Measurements from ENCODE around the gene SLC25A22.

The SLC25A22 gene

GRCh38 chr11:747158-748006, 50.7 kb downstream of the SLC25A22 start, which contains the start of gene TALDO1:
Gene TALDO1 (plus strand): TSS chr11:747464. CDS start chr11:747482, 18 bp downstream.
- Histone ChIP-seq H3K4me3 (ENCODE audit: insufficient read depth in 1 of 2, low read depth in 1 of 2, low read length in 2 of 2) (peak within 1 kb of the TSS; percentile 88 to 98), H3K79me1 (replicated peaks; ENCODE audit: low read length, poor library complexity, severe bottlenecking) (no peaks in the 10 kb centered on the region), H2BK15ac (ENCODE audit: low read depth, poor library complexity, severe bottlenecking) (peak within 1 kb of the TSS; percentile 26), H2BK5ac (ENCODE audit: low read depth, low read length, poor library complexity, severe bottlenecking) (peak within 1 kb of the TSS; percentile 61), H3K36me3 (ENCODE audit: control insufficient read depth in 1 of 2, insufficient read depth in 2 of 2, low read depth in 1 of 2, low read length in 2 of 2) (peaks cover 2 to 3% of the 10 kb centered on the region in 2 experiments), H3K23ac (ENCODE audit: low read length in 2 of 2) (peak within 1 kb of the TSS; percentile 96 to 100), H4K8ac (ENCODE audit: low read length) (peak within 1 kb of the TSS; percentile 92), H4K91ac (ENCODE audit: low read length) (peak within 1 kb of the TSS; percentile 90), H2AFZ (ENCODE audit: low read depth, low read length) (peak within 1 kb of the TSS; percentile 98), H3K9ac (ENCODE audit: low read length) (peak within 1 kb of the TSS; percentile 87), H2BK120ac (ENCODE audit: low read depth, low read length) (peak within 1 kb of the TSS; percentile 61), H3K27ac (ENCODE audit: low read length, poor library complexity, severe bottlenecking) (peak within 1 kb of the TSS; percentile 88), H3K14ac (ENCODE audit: low read length in 2 of 2) (peak within 1 kb of the TSS in 1 of 2 experiments; percentile 98), H2BK12ac (ENCODE audit: low read length in 2 of 2) (peak within 1 kb of the TSS in 1 of 2 experiments; percentile 72), H3K4ac (ENCODE audit: low read depth in 1 of 2, low read length in 2 of 2) (peak within 1 kb of the TSS; percentile 80 to 85), H3K18ac (ENCODE audit: low read depth in 1 of 2, low read length in 2 of 2) (peak within 1 kb of the TSS; percentile 52 to 96), H2AK5ac (ENCODE audit: low read length, severe bottlenecking) (no peak within 1 kb of the TSS), H3K27me3 (ENCODE audit: control insufficient read depth in 1 of 2, insufficient read depth in 1 of 2, low read length in 2 of 2) (no peaks in the 10 kb centered on the region), H3K9me3 (ENCODE audit: control insufficient read depth, low read length) (no peaks in the 10 kb centered on the region), H3K4me2 (ENCODE audit: low read length, poor library complexity, severe bottlenecking) (peak within 1 kb of the TSS; percentile 99), H3K4me1 (ENCODE audit: control insufficient read depth, insufficient read depth, low read depth, low read length) (peaks cover 13% of the 10 kb centered on the region)
- DNase-seq: peak; percentile 89
- under 1% methylated on average over 89 of the region's 112 CpGs for WGBS

- Histone ChIP-seq H2BK12ac (ENCODE audit: low read length in 2 of 2) (no peak overlapping the region), H3K4me3 (ENCODE audit: insufficient read depth in 1 of 2, low read depth in 1 of 2, low read length in 2 of 2) (peak overlapping the region; percentile 88 to 98), H3K14ac (ENCODE audit: low read length in 2 of 2) (peak overlapping the region in 1 of 2 experiments; percentile 73), H3K9ac (ENCODE audit: low read length) (peak overlapping the region; percentile 47), H2BK5ac (ENCODE audit: low read depth, low read length, poor library complexity, severe bottlenecking) (peak overlapping the region; percentile 24), H3K27me3 (ENCODE audit: control insufficient read depth in 1 of 2, insufficient read depth in 1 of 2, low read length in 2 of 2) (no peaks in the 10 kb centered on the region), H3K79me1 (replicated peaks; ENCODE audit: low read length, poor library complexity, severe bottlenecking) (no peaks in the 10 kb centered on the region), H4K8ac (ENCODE audit: low read length) (peak overlapping the region; percentile 92), H3K18ac (ENCODE audit: low read depth in 1 of 2, low read length in 2 of 2) (peak overlapping the region; percentile 33 to 93), H3K4me2 (ENCODE audit: low read length, poor library complexity, severe bottlenecking) (peak overlapping the region; percentile 99), H4K91ac (ENCODE audit: low read length) (peak overlapping the region; percentile 75), H3K4ac (ENCODE audit: low read depth in 1 of 2, low read length in 2 of 2) (peak overlapping the region in 1 of 2 experiments; percentile 37), H3K36me3 (ENCODE audit: control insufficient read depth in 1 of 2, insufficient read depth in 2 of 2, low read depth in 1 of 2, low read length in 2 of 2) (no peaks in the 10 kb centered on the region), H3K9me3 (ENCODE audit: control insufficient read depth, low read length) (no peaks in the 10 kb centered on the region), H3K23ac (ENCODE audit: low read length in 2 of 2) (peak overlapping the region in 1 of 2 experiments; percentile 77), H2AFZ (ENCODE audit: low read depth, low read length) (peak overlapping the region; percentile 93), H2BK15ac (ENCODE audit: low read depth, poor library complexity, severe bottlenecking) (no peak overlapping the region), H3K27ac (ENCODE audit: low read length, poor library complexity, severe bottlenecking) (peak overlapping the region; percentile 1), H2AK5ac (ENCODE audit: low read length, severe bottlenecking) (no peak overlapping the region), H2BK120ac (ENCODE audit: low read depth, low read length) (peak overlapping the region; percentile 61), H3K4me1 (ENCODE audit: control insufficient read depth, insufficient read depth, low read depth, low read length) (peaks cover 13% of the 10 kb centered on the region)
- peak; percentile 36 for DNase-seq
- 29% methylated on average over 43 of the region's 46 CpGs for WGBS
These were observed 51.6 kb downstream of the SLC25A22 start for GRCh38 chr11:746289-747157.

- H3K4me1 ChIP-seq (ENCODE audit: control insufficient read depth, insufficient read depth, low read depth, low read length): peaks cover 13% of the 10 kb centered on the region
- H3K9me3 ChIP-seq (ENCODE audit: control insufficient read depth, low read length): no peaks in the 10 kb centered on the region
- H3K79me1 ChIP-seq (replicated peaks; ENCODE audit: low read length, poor library complexity, severe bottlenecking): no peaks in the 10 kb centered on the region
- H3K4me2 ChIP-seq (ENCODE audit: low read length, poor library complexity, severe bottlenecking): no peak overlapping the region
- no peak overlapping the region for H3K4ac ChIP-seq (ENCODE audit: low read depth in 1 of 2, low read length in 2 of 2)
- DNase-seq: no peak
- no peak overlapping the region for H2BK5ac ChIP-seq (ENCODE audit: low read depth, low read length, poor library complexity, severe bottlenecking)
- no peak overlapping the region for H2BK15ac ChIP-seq (ENCODE audit: low read depth, poor library complexity, severe bottlenecking)
- no peak overlapping the region for H2BK12ac ChIP-seq (ENCODE audit: low read length in 2 of 2)
- no peaks in the 10 kb centered on the region for H3K27me3 ChIP-seq (ENCODE audit: control insufficient read depth in 1 of 2, insufficient read depth in 1 of 2, low read length in 2 of 2)
- H2BK120ac ChIP-seq (ENCODE audit: low read depth, low read length): no peak overlapping the region
- H3K36me3 ChIP-seq (ENCODE audit: control insufficient read depth in 1 of 2, insufficient read depth in 2 of 2, low read depth in 1 of 2, low read length in 2 of 2): no peaks in the 10 kb centered on the region
- WGBS: no CpG with 5 or more reads among the region's 1 CpG
- H3K9ac ChIP-seq (ENCODE audit: low read length): no peak overlapping the region
- H4K8ac ChIP-seq (ENCODE audit: low read length): no peak overlapping the region
- H3K27ac ChIP-seq (ENCODE audit: low read length, poor library complexity, severe bottlenecking): no peak overlapping the region
- H3K18ac ChIP-seq (ENCODE audit: low read depth in 1 of 2, low read length in 2 of 2): no peak overlapping the region
- no peak overlapping the region for H3K14ac ChIP-seq (ENCODE audit: low read length in 2 of 2)
- H2AFZ ChIP-seq (ENCODE audit: low read depth, low read length): no peak overlapping the region
- H2AK5ac ChIP-seq (ENCODE audit: low read length, severe bottlenecking): no peak overlapping the region
- no peak overlapping the region for H4K91ac ChIP-seq (ENCODE audit: low read length)
- H3K4me3 ChIP-seq (ENCODE audit: insufficient read depth in 1 of 2, low read depth in 1 of 2, low read length in 2 of 2): no peak overlapping the region
- no peak overlapping the region for H3K23ac ChIP-seq (ENCODE audit: low read length in 2 of 2)
These were observed 52.7 kb downstream of the SLC25A22 start for GRCh38 chr11:745428-745827.
